GM23248 (cell line): Measurements from ENCODE around the gene ZFAND2B. TPM values are rescaled to one million over a fixed set of nuclear protein-coding genes. Genes with fewer than 3 reads are reported as not detected.

ENCODE experiments used
- DNase-seq: peaks from one replicate; pipeline ENCODE4 v3.0.0-alpha.2; 2015
- H2AFZ ChIP-seq: fragments of 200-600 bp; sonication (generic); 2 replicates; pipeline ENCODE4 v1.6.1; 2016; ENCODE audit warnings: antibody characterized with exemption
- H3F3A ChIP-seq: fragments of 200-600 bp; sonication (generic); 2 replicates; pipeline ENCODE4 v1.6.1; 2016; ENCODE audit warnings: mild to moderate bottlenecking, antibody characterized with exemption, mixed run types; ENCODE audit not compliant: insufficient read depth
- H3K27ac ChIP-seq: fragments of 200-600 bp; sonication (generic); 2 replicates; pipeline ENCODE4 v1.5.1; 2016; ENCODE audit warnings: mild to moderate bottlenecking
- H3K27me3 ChIP-seq: fragments of 200-600 bp; sonication (generic); replicated peaks from 2 replicates; pipeline ENCODE4 v1.6.1; 2016; ENCODE audit warnings: mild to moderate bottlenecking; ENCODE audit not compliant: insufficient read depth
- H3K36me3 ChIP-seq: fragments of 200-600 bp; sonication (generic); 2 replicates; pipeline ENCODE4 v1.6.1; 2016; ENCODE audit warnings: low read depth, mild to moderate bottlenecking
- H3K4me1 ChIP-seq: fragments of 200-600 bp; sonication (generic); 2 replicates; pipeline ENCODE4 v1.6.1; 2016; ENCODE audit warnings: mild to moderate bottlenecking; ENCODE audit not compliant: insufficient read depth
- H3K4me2 ChIP-seq: fragments of 200-600 bp; sonication (generic); one replicate; pipeline ENCODE4 v1.6.1; 2016; ENCODE audit warnings: mild to moderate bottlenecking; ENCODE audit not compliant: unreplicated experiment
- H3K4me3 ChIP-seq: fragments of 200-600 bp; sonication (generic); 2 replicates; pipeline ENCODE4 v1.5.1; 2016; ENCODE audit warnings: mild to moderate bottlenecking
- H3K79me2 ChIP-seq: fragments of 200-600 bp; sonication (generic); 2 replicates; pipeline ENCODE4 v1.6.1; 2016; ENCODE audit warnings: mild to moderate bottlenecking; ENCODE audit not compliant: insufficient read depth
- H3K9ac ChIP-seq: fragments of 200-600 bp; sonication (generic); 2 replicates; pipeline ENCODE4 v1.6.1; 2016; ENCODE audit warnings: mild to moderate bottlenecking
- H3K9me2 ChIP-seq: fragments of 200-600 bp; sonication (generic); 2 replicates; pipeline ENCODE4 v1.6.1; 2016; ENCODE audit warnings: mixed run types, mild to moderate bottlenecking, moderate library complexity; ENCODE audit not compliant: insufficient read depth
- H3K9me3 ChIP-seq: fragments of 200-600 bp; sonication (generic); one replicate; pipeline ENCODE4 v1.6.1; 2017; ENCODE audit warnings: low read depth
- H4K20me1 ChIP-seq: fragments of 200-600 bp; sonication (generic); 2 replicates; pipeline ENCODE4 v1.6.0; 2016; ENCODE audit not compliant: insufficient read depth
- EZH2 ChIP-seq: fragments of 200-600 bp; sonication (generic); IDR thresholded peaks from 2 replicates; pipeline ENCODE4 v1.6.1; 2018; ENCODE audit warnings: antibody characterized with exemption, mild to moderate bottlenecking; ENCODE audit not compliant: insufficient read depth, poor library complexity, severe bottlenecking
- EZH2phosphoT487 ChIP-seq: fragments of 200-600 bp; sonication (generic); IDR thresholded peaks from 2 replicates; pipeline ENCODE4 v1.6.1; 2018; ENCODE audit warnings: antibody characterized with exemption, moderate library complexity, mild to moderate bottlenecking, low read depth; ENCODE audit not compliant: insufficient read depth
- WGBS, 2 experiments: methylation state at CpG; one replicate each; pipeline ENCODE4 v1.1.6; 2015 to 2017; ENCODE audit warnings: low lambda C conversion rate in 2 of 2, low coverage in 1 of 2; ENCODE audit errors: missing lambda C conversion rate in 2 of 2; 5-methylcytosine and 5-hydroxymethylcytosine counted together
- in situ Hi-C: fragments of 300-500 bp; cut with MboI; formaldehyde crosslinking; loops from 2 replicates; pipeline ENCODE4 v1.15.0; 2020
- polyA plus RNA-seq: library from polyadenylated mRNA; unstranded; fragments of >200 nt; fragmentation: Nextera tagmentation; extraction: Ambion mirVana; gene quantifications from 2 replicates; pipeline ENCODE4 v1.2.1, GENCODE V29; 2016
- total RNA-seq: library from RNA; depleted of rRNA; stranded (reverse); fragments of >200 nt; shearing (Covaris generic); gene quantifications from 2 replicates; pipeline ENCODE4 v1.2.3, GENCODE V29; 2014

Gene ZFAND2B
- total and polyA plus RNA-seq, 2 experiments from 2014 or later, result 38.9 to 39.3 TPM

- H3K9me2 ChIP-seq, result no peaks in the 10 kb centered on the region
- DNase-seq, result peak; percentile 30
- TF ChIP-seq EZH2phosphoT487 (no peak), EZH2 (no peak)
- 0 out of 2 replicates have a peak, but pooled peaks cover 3% of the 10 kb centered on the region for H3K79me2 ChIP-seq
- peaks cover 11% of the 10 kb centered on the region; the same call in 1 of the 2 replicates for H3K4me1 ChIP-seq
- in situ Hi-C loops, result no loop called here
- H3K36me3 ChIP-seq, result no peaks in the 10 kb centered on the region
- H3K27me3 ChIP-seq, result no peaks in the 10 kb centered on the region
- no peak overlapping the region for H2AFZ ChIP-seq
- no peaks in the 10 kb centered on the region for H3K9me3 ChIP-seq
- no peaks in the 10 kb centered on the region for H4K20me1 ChIP-seq
- 88 to 90% methylated on average over 17 of the region's 17 CpGs for WGBS, 2 experiments
- peak overlapping the region; percentile 77 for H3K9ac ChIP-seq
- H3K4me2 ChIP-seq, result peak overlapping the region; percentile 93
- peak overlapping the region; percentile 69 for H3K27ac ChIP-seq
- peak overlapping the region; percentile 78 for H3K4me3 ChIP-seq
- H3F3A ChIP-seq, result peaks cover 17% of the 10 kb centered on the region
These were observed 1.5 kb downstream of the ZFAND2B start for GRCh38 chr2:219207884-219208740.

GRCh38 chr2:219209236-219210195, 2.9 kb downstream of the ZFAND2B start:
- Histone ChIP-seq H3F3A (peaks cover 17% of the 10 kb centered on the region), H3K9me2 (no peaks in the 10 kb centered on the region), H3K27ac (no peak overlapping the region), H3K4me3 (no peak overlapping the region), H3K4me2 (no peak overlapping the region), H3K9me3 (no peaks in the 10 kb centered on the region), H3K79me2 (0 out of 2 replicates have a peak, but pooled peaks cover 3% of the 10 kb centered on the region), H3K27me3 (no peaks in the 10 kb centered on the region), H2AFZ (no peak overlapping the region), H3K9ac (no peak overlapping the region), H3K36me3 (no peaks in the 10 kb centered on the region), H4K20me1 (no peaks in the 10 kb centered on the region), H3K4me1 (peaks cover 11% of the 10 kb centered on the region; the same call in 1 of the 2 replicates)
- in situ Hi-C loops, result no loop called here
- no peak for DNase-seq
- TF ChIP-seq EZH2 (no peak), EZH2phosphoT487 (no peak)
- 78 to 84% methylated on average over 18 of the region's 18 CpGs for WGBS, 2 experiments

- WGBS, 2 experiments, result 94 to 96% methylated on average over 19 to 24 of the region's 24 CpGs
- Histone ChIP-seq H4K20me1 (no peaks in the 10 kb centered on the region), H3K9me2 (no peaks in the 10 kb centered on the region), H3K9me3 (no peaks in the 10 kb centered on the region), H3K36me3 (no peaks in the 10 kb centered on the region), H3K4me2 (no peak overlapping the region), H3K9ac (no peak overlapping the region), H2AFZ (no peak overlapping the region), H3F3A (peaks cover 17% of the 10 kb centered on the region), H3K27ac (no peak overlapping the region), H3K79me2 (0 out of 2 replicates have a peak, but pooled peaks cover 3% of the 10 kb centered on the region), H3K4me1 (peaks cover 11% of the 10 kb centered on the region; the same call in 1 of the 2 replicates), H3K4me3 (no peak overlapping the region), H3K27me3 (no peaks in the 10 kb centered on the region)
- in situ Hi-C loops, result no loop called here
- TF ChIP-seq EZH2phosphoT487 (no peak), EZH2 (no peak)
- no peak for DNase-seq
These were observed 3.8 kb downstream of the ZFAND2B start for GRCh38 chr2:219210196-219210885.

DNA sequence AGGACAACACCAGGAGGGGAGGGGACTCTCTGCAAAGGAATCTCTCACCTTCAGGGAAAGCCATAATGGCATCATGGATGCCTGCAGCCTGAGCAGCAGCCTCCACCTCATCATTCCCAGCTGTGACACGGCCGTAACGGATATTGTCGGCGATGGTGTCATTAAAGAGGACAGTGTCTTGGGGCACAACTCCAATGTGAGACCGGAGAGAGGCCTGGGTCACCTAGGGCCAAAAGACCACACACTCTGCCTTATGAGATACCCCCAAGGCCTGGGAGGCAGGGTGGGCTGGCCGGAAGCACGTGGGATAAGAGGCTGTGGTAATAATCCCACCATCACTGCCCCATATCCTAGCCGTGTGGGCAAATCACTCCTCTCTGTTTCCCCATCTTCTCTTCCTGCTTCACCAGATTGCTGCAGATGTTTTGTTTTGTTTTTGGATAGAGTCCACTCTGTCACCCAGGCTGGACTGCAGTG, 4.3 kb downstream of the ZFAND2B start:
- H3K9me2 ChIP-seq, result no peaks in the 10 kb centered on the region
- peaks cover 17% of the 10 kb centered on the region for H3F3A ChIP-seq
- no peaks in the 10 kb centered on the region for H4K20me1 ChIP-seq
- no peak overlapping the region for H2AFZ ChIP-seq
- 0 out of 2 replicates have a peak, but pooled peaks cover 3% of the 10 kb centered on the region for H3K79me2 ChIP-seq
- H3K4me2 ChIP-seq, result no peak overlapping the region
- no peak overlapping the region for H3K4me3 ChIP-seq
- no peak overlapping the region for H3K9ac ChIP-seq
- no peak overlapping the region for H3K27ac ChIP-seq
- peaks cover 11% of the 10 kb centered on the region; the same call in 1 of the 2 replicates for H3K4me1 ChIP-seq
- no peaks in the 10 kb centered on the region for H3K9me3 ChIP-seq
- no peaks in the 10 kb centered on the region for H3K36me3 ChIP-seq
- no peak for DNase-seq
- TF ChIP-seq EZH2phosphoT487, result no peak
- no peak for TF ChIP-seq EZH2
- in situ Hi-C loops, result no loop called here
- 87 to 90% methylated on average over 9 of the region's 9 CpGs for WGBS, 2 experiments
- no peaks in the 10 kb centered on the region for H3K27me3 ChIP-seq
